Keratinocyte (primary cell): ENCODE results near the gene GAP43.

Experiments
- CTCF ChIP-seq, 3 experiments: IDR thresholded peaks in 1 of 3; conservative IDR thresholded peaks in 1 of 3; optimal IDR thresholded peaks in 1 of 3; 2 replicates in 2 of 3; 3 replicates in 1 of 3; pipeline versions ENCODE3 to v1.5.1; 2011; ENCODE audit warnings: low read length in 3 of 3, mild to moderate bottlenecking in 3 of 3, moderate library complexity in 2 of 3, control low read depth in 1 of 3, inconsistent platforms in 1 of 3; ENCODE audit not compliant: insufficient read depth in 2 of 3; ENCODE audit errors: extremely low read depth in 1 of 3
- EZH2 ChIP-seq: IDR thresholded peaks from one replicate; pipeline ENCODE4 v1.6.1; 2012; ENCODE audit warnings: inconsistent platforms, mild to moderate bottlenecking, low read length, moderate library complexity

- no peak for TF ChIP-seq CTCF (optimal IDR thresholded peaks at IDR 0.05 in 1 of 3, IDR thresholded peaks at IDR 0.05 in 1 of 3, conservative IDR thresholded peaks at IDR 0.05 in 1 of 3; ENCODE audit: extremely low read depth in 1 of 3, insufficient read depth in 2 of 3, low read length in 3 of 3)
- TF ChIP-seq EZH2, result no peak
Observed at GRCh38 chr3:115695090-115695489, 71.8 kb downstream of the GAP43 start.
